ENCODE data around the gene COX6A2. TPM values are rescaled to one million over a fixed set of nuclear protein-coding genes. Genes with fewer than 3 reads are reported as not detected.
A peak's percentile ranks its signal among the peaks of the same experiment; 100 is the strongest.

COX6A2 gene
- total RNA-seq, 2 donors from 2014 or later = 3.9 TPM; not detected in 1

- no peaks in the 10 kb centered on the region for H3K27me3 ChIP-seq (replicated peaks; ENCODE audit: insufficient read depth)
- H3K9me3 ChIP-seq = no peaks in the 10 kb centered on the region
- no peak overlapping the region for H3K4me3 ChIP-seq
- no peak overlapping the region for H3K27ac ChIP-seq
- peaks cover 2 to 14% of the 10 kb centered on the region in 2 donors for H3K36me3 ChIP-seq
- intact Hi-C loops (cut with DNase I) = loop anchor here (5.0 kb wide), 1 partner anchor 411 kb away; the partner anchor contains the start of gene ZNF267
- WGBS = 85% methylated on average over 10 of the region's 10 CpGs
- DNase-seq (ENCODE audit: low spot score) = no peak
- TF ChIP-seq POLR2AphosphoS5 (IDR thresholded peaks at IDR 0.05) (no peak), POLR2A (IDR thresholded peaks at IDR 0.05) (no peak), CTCF (IDR thresholded peaks at IDR 0.05) (no peak)
- peaks cover 16% of the 10 kb centered on the region for H3K4me1 ChIP-seq (replicated peaks)
These were observed 33.2 kb upstream of the COX6A2 start for GRCh38 chr16:31461201-31461920.

DNA sequence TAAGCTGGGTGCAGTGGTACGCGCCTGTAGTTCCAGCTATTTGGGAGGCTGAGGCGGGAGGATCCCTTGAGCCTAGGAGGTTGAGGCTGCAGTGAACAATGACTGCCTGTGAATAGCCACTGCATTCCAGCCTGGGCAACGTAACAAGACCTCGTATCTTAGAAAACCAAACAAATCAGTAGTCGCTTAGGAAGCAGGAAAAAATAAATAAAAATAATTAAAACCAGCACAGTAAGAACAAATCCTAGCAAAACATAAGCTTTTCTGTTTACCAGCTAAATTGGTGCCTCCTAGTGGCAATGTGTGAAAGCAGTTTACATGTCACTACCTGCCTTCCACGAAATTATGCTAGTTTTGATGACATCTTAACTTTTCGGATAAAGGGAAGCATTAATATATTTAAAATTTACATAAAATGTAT, 32.4 kb upstream of the COX6A2 start:
- Histone ChIP-seq H3K4me1 (replicated peaks) (peaks cover 18% of the 10 kb centered on the region), H3K27me3 (replicated peaks; ENCODE audit: insufficient read depth) (no peaks in the 10 kb centered on the region), H3K4me3 (peak overlapping the region in 1 of 2 donors; percentile 75), H3K27ac (peak overlapping the region in 1 of 2 donors; percentile 98), H3K36me3 (peaks cover 2 to 6% of the 10 kb centered on the region in 2 donors), H3K9me3 (no peaks in the 10 kb centered on the region)
- WGBS = 42% methylated on average over 8 of the region's 8 CpGs
- no peak for DNase-seq (ENCODE audit: low spot score)
- TF ChIP-seq POLR2AphosphoS5 (IDR thresholded peaks at IDR 0.05) = no peak
- TF ChIP-seq POLR2A (IDR thresholded peaks at IDR 0.05) = no peak
- peak in 3 of 4 experiments; percentile 39 to 67 (median 43) for TF ChIP-seq CTCF (IDR thresholded peaks at IDR 0.05)
- intact Hi-C loops (cut with DNase I) = loop anchor here (5.0 kb wide), 1 partner anchor 412 kb away; the partner anchor contains the start of gene ZNF267

GRCh38 chr16:31459687-31460581, 31.8 kb upstream of the COX6A2 start:
- H3K27ac ChIP-seq = peak overlapping the region; percentile 98 to 99
- DNase-seq (ENCODE audit: low spot score) = peak; percentile 100
- 3% methylated on average over 32 of the region's 61 CpGs for WGBS
- H3K36me3 ChIP-seq = peaks cover 2 to 3% of the 10 kb centered on the region in 2 donors
- H3K9me3 ChIP-seq = no peaks in the 10 kb centered on the region
- intact Hi-C loops (cut with DNase I) = loop anchor here (5.0 kb wide), 2 partner anchors 412 to 428 kb away; partner anchors contain the start of genes STX4 and ZNF267
- no peaks in the 10 kb centered on the region for H3K27me3 ChIP-seq (replicated peaks; ENCODE audit: insufficient read depth)
- peaks cover 20% of the 10 kb centered on the region for H3K4me1 ChIP-seq (replicated peaks)
- TF ChIP-seq POLR2AphosphoS5 (IDR thresholded peaks at IDR 0.05) (peak; percentile 96), POLR2A (IDR thresholded peaks at IDR 0.05) (peak; percentile 22), CTCF (IDR thresholded peaks at IDR 0.05) (peak in 1 of 4 experiments; percentile 11)
- H3K4me3 ChIP-seq = peak overlapping the region; percentile 75 to 85

DNA sequence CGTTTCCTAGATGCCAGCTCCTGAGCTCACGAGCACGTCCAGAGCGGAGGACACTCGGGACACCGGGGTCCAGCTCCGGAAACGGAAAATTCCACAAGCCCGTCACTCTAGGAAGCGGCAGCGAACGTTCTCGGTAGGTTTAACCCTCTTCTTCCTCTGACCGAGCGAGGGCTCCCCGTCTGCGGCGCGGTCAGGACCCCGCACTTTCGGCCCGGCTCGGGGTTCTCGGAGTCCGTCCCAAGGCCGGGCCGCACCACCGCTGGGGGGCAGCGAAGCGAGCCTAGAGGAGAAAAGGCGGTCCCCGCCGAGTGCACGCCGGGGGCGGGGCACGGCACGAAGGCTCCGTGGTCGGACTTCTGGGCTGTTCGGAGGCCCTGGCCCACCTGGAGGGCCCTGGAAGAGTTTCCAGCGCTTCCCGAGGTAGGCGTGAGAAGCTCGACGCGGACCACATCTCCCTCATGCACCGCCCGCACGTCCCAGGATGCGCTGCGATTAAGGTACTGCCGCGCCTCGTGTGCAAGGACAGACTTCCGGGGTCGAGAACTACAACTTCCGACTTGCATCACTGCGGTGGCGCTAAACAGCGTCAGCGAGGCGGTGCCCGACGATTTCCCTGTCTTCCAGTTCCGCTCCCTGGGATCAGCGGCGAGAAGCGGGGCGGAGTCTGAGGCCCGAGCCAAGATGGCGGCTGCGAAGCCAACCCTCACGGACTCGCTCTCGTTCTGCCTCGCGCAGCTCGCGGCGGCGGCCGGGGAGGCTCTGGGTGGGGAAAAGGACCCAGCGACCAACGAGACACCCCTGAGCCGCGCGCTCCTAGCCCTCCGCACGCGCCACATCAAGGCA, 30.9 kb upstream of the COX6A2 start, which contains the start of gene ARMC5:
TSS of gene ARMC5 (plus strand) at position 658 of the 843 bp plus-strand sequence. CDS start at position 682, 24 bp downstream.
- Histone ChIP-seq H3K4me1 (replicated peaks) (peaks cover 20% of the 10 kb centered on the region), H3K4me3 (peak within 1 kb of the TSS; percentile 75 to 85), H3K9me3 (no peaks in the 10 kb centered on the region), H3K27ac (peak within 1 kb of the TSS; percentile 98 to 99), H3K27me3 (replicated peaks; ENCODE audit: insufficient read depth) (no peaks in the 10 kb centered on the region), H3K36me3 (no peaks in the 10 kb centered on the region)
- intact Hi-C loops (cut with DNase I) = loop anchor here (5.0 kb wide), 1 partner anchor 427 kb away; the partner anchor contains the start of gene STX4
- peak; percentile 98 for DNase-seq (ENCODE audit: low spot score)
- TF ChIP-seq POLR2A (IDR thresholded peaks at IDR 0.05) (no peak), CTCF (IDR thresholded peaks at IDR 0.05) (peak; percentile 35 to 72 (median 62)), POLR2AphosphoS5 (IDR thresholded peaks at IDR 0.05) (peak; percentile 85)
- under 1% methylated on average over 60 of the region's 91 CpGs for WGBS

Data from prostate gland (tissue), 2 donors.